Keratinocyte (primary cell): ENCODE measurements around the gene RPRD1B. TPM values are rescaled to one million over a fixed set of nuclear protein-coding genes. Genes with fewer than 3 reads are reported as not detected.

Source experiments
- DNase-seq: peaks from one replicate; pipeline ENCODE4 v3.0.0-alpha.2; 2011; ENCODE audit warnings: low read depth, missing footprints, low spot score
- FAIRE-seq: peaks from 2 replicates; lab custom pipeline; 2011; peaks lifted over from hg19 to GRCh38; lab: Jason Lieb, UNC
- H2AFZ ChIP-seq: 2 replicates; pipeline ENCODE4 v1.6.0; 2012; ENCODE audit warnings: low read length, control low read depth, inconsistent platforms; ENCODE audit not compliant: control insufficient read depth
- H3K27ac ChIP-seq: 2 replicates; pipeline ENCODE4 v1.5.1; 2011; ENCODE audit warnings: low read length; ENCODE audit not compliant: control insufficient read depth, insufficient read depth
- H3K27me3 ChIP-seq: 3 replicates; pipeline ENCODE4 v1.6.0; 2011; ENCODE audit warnings: low read length; ENCODE audit not compliant: control insufficient read depth, insufficient read depth; ENCODE audit errors: extremely low read depth
- H3K36me3 ChIP-seq, 2 experiments: 2 replicates in 1 of 2; 3 replicates in 1 of 2; pipeline ENCODE4 v1.5.1; 2011; ENCODE audit warnings: low read length in 2 of 2, mild to moderate bottlenecking in 1 of 2; ENCODE audit not compliant: control insufficient read depth in 2 of 2, insufficient read depth in 2 of 2; ENCODE audit errors: extremely low read depth in 1 of 2
- H3K4me1 ChIP-seq: 3 replicates; pipeline ENCODE4 v1.5.1; 2011; ENCODE audit warnings: low read length; ENCODE audit not compliant: control insufficient read depth, insufficient read depth; ENCODE audit errors: extremely low read depth
- H3K4me2 ChIP-seq: 3 replicates; pipeline ENCODE4 v1.6.0; 2011; ENCODE audit warnings: low read depth, low read length; ENCODE audit not compliant: control insufficient read depth, insufficient read depth; ENCODE audit errors: extremely low read depth
- H3K4me3 ChIP-seq, 3 experiments: fragments of 200-600 bp in 1 of 3; sonication (generic) in 1 of 3; 2 replicates in 2 of 3; 3 replicates in 1 of 3; pipeline ENCODE4 v1.5.1; 2011 to 2016; ENCODE audit warnings: low read length in 3 of 3, mild to moderate bottlenecking in 3 of 3, control low read depth in 2 of 3, inconsistent platforms in 1 of 3, low read depth in 1 of 3, mixed read lengths in 1 of 3, mixed run types in 1 of 3, moderate library complexity in 1 of 3; ENCODE audit not compliant: control insufficient read depth in 2 of 3, insufficient read depth in 2 of 3; ENCODE audit errors: extremely low read depth in 1 of 3
- H3K79me2 ChIP-seq: 2 replicates; pipeline ENCODE4 v1.6.0; 2012; ENCODE audit warnings: low read length; ENCODE audit not compliant: control insufficient read depth, insufficient read depth
- H3K9ac ChIP-seq: 3 replicates; pipeline ENCODE4 v1.6.0; 2011; ENCODE audit warnings: low read length; ENCODE audit not compliant: control insufficient read depth, insufficient read depth; ENCODE audit errors: extremely low read depth
- H3K9me1 ChIP-seq: 3 replicates; pipeline ENCODE4 v1.6.0; 2011; ENCODE audit warnings: low read length; ENCODE audit not compliant: control insufficient read depth, insufficient read depth; ENCODE audit errors: extremely low read depth
- H3K9me3 ChIP-seq: 2 replicates; pipeline ENCODE4 v1.5.1; 2012; ENCODE audit warnings: low read depth, low read length; ENCODE audit not compliant: control insufficient read depth
- H4K20me1 ChIP-seq: 3 replicates; pipeline ENCODE4 v1.6.0; 2011; ENCODE audit warnings: low read length; ENCODE audit not compliant: control insufficient read depth, insufficient read depth; ENCODE audit errors: extremely low read depth
- EZH2 ChIP-seq: IDR thresholded peaks from one replicate; pipeline ENCODE4 v1.6.1; 2012; ENCODE audit warnings: inconsistent platforms, mild to moderate bottlenecking, low read length, moderate library complexity
- dilution Hi-C: fragments of 300-500 bp; cut with MboI; formaldehyde crosslinking; loops from one replicate; pipeline ENCODE4 v1.7.0; 2020; ENCODE audit warnings: low sequenced_read_pairs; ENCODE audit not compliant: extremely low pct_ligation_motif_present
- polyA plus RNA-seq, 5 experiments: library from polyadenylated mRNA; depleted of rRNA in 3 of 5; stranded (reverse) in 3 of 5; stranded (forward) in 1 of 5; unstranded in 1 of 5; fragments of >200 nt; gene quantifications; 1 replicate in 1 of 5; 2 replicates in 3 of 5; 3 replicates in 1 of 5; pipeline versions ENCODE4 v1.2.1 to v1.2.3, GENCODE V29; 2011 to 2012; ENCODE audit warnings: missing spikeins in 2 of 5, low read depth in 1 of 5, low replicate concordance in 1 of 5
- TF ChIP-seq, protein P1 (sequence below), 3 experiments: IDR thresholded peaks in 1 of 3; conservative IDR thresholded peaks in 1 of 3; optimal IDR thresholded peaks in 1 of 3; 2 replicates in 2 of 3; 3 replicates in 1 of 3; pipeline versions ENCODE3 to v1.5.1; 2011; ENCODE audit warnings: low read length in 3 of 3, mild to moderate bottlenecking in 3 of 3, moderate library complexity in 2 of 3, control low read depth in 1 of 3, inconsistent platforms in 1 of 3; ENCODE audit not compliant: insufficient read depth in 2 of 3; ENCODE audit errors: extremely low read depth in 1 of 3

Gene RPRD1B
- polyA plus RNA-seq, 1 donor (not counting 4 experiments of a cell fraction or from before 2014, with no cell fraction given): 19.9 TPM

DNA sequence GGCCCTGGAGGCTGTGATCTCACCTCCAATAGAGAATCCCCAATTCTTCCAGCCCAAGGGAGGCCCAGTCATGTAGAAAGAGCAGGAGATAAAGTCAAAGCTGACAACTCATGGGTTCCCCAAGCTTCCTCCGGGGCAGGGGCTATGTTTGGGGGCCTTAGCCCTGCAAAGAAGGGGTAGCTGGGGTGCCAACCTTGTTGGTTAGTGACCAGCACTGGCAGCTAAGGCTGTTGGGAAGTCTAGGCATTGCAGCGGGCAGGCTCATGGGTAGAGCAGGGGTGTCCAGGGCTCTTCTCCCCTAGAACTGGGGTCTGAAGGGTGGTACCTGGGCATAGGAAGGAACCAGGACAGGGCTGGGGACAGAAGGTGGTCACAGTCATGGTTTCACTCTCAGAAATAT is 95.1 kb downstream of the RPRD1B start:
- dilution Hi-C loops: no loop called here
- TF ChIP-seq, protein P1, sequence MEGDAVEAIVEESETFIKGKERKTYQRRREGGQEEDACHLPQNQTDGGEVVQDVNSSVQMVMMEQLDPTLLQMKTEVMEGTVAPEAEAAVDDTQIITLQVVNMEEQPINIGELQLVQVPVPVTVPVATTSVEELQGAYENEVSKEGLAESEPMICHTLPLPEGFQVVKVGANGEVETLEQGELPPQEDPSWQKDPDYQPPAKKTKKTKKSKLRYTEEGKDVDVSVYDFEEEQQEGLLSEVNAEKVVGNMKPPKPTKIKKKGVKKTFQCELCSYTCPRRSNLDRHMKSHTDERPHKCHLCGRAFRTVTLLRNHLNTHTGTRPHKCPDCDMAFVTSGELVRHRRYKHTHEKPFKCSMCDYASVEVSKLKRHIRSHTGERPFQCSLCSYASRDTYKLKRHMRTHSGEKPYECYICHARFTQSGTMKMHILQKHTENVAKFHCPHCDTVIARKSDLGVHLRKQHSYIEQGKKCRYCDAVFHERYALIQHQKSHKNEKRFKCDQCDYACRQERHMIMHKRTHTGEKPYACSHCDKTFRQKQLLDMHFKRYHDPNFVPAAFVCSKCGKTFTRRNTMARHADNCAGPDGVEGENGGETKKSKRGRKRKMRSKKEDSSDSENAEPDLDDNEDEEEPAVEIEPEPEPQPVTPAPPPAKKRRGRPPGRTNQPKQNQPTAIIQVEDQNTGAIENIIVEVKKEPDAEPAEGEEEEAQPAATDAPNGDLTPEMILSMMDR (optimal IDR thresholded peaks at IDR 0.05 in 1 of 3, IDR thresholded peaks at IDR 0.05 in 1 of 3, conservative IDR thresholded peaks at IDR 0.05 in 1 of 3; ENCODE audit: extremely low read depth in 1 of 3, insufficient read depth in 2 of 3, low read length in 3 of 3): no peak
- TF ChIP-seq EZH2: no peak
- no peaks in the 10 kb centered on the region for H3K79me2 ChIP-seq
- H3K9me1 ChIP-seq: no peaks in the 10 kb centered on the region
- peaks cover 14% of the 10 kb centered on the region for H3K4me1 ChIP-seq
- H3K27ac ChIP-seq: no peak overlapping the region
- no peak overlapping the region for H3K4me3 ChIP-seq
- no peaks in the 10 kb centered on the region for H3K27me3 ChIP-seq
- H3K9ac ChIP-seq: no peak overlapping the region
- no peaks in the 10 kb centered on the region for H4K20me1 ChIP-seq
- no peak for DNase-seq
- FAIRE-seq: no peak
- peaks cover 0 to 2% of the 10 kb centered on the region in 2 experiments for H3K36me3 ChIP-seq
- no peaks in the 10 kb centered on the region for H3K9me3 ChIP-seq
- H3K4me2 ChIP-seq: no peak overlapping the region
- H2AFZ ChIP-seq: no peak overlapping the region

DNA sequence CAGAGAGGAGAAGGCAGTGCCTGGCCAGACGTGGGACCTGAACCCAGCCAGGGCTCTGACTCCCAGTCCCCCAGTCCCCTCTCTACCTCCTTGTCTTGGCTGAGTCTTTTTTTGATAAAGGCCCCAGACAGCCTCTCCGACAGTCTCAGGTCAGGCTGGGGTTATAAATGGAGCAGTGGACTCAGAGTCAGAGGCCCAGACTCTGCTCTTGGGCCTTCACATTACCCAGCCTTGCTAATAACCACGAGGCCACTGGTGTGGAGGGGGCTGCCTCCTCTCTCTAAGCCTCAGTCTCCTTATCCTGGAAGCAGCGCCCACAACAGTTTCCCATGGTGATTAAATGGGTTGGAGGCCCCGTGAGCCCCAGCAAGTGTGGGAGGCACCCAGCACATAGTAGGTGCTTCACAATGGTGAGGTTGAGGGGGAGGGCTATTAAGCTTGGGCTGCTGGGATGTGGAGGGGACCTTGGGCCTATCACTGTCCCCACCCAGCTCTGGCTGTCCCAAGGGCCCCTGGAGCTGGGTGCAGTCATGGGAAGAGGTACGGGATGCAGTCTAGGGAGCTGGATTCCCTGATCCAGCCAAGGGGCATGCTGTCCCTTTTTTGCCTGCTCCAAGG is 95.8 kb downstream of the RPRD1B start:
- no peaks in the 10 kb centered on the region for H3K27me3 ChIP-seq

More for the DNA sequence above, 95.8 kb downstream of the RPRD1B start:
- DNase-seq (no peak), FAIRE-seq (no peak)
- Histone ChIP-seq H3K27ac (no peak overlapping the region), H3K36me3 (peaks cover 0 to 2% of the 10 kb centered on the region in 2 experiments), H4K20me1 (no peaks in the 10 kb centered on the region), H3K4me2 (no peak overlapping the region), H3K4me1 (peaks cover 14% of the 10 kb centered on the region), H3K9ac (no peak overlapping the region), H3K79me2 (no peaks in the 10 kb centered on the region), H3K4me3 (no peak overlapping the region), H2AFZ (no peak overlapping the region), H3K9me1 (no peaks in the 10 kb centered on the region), H3K9me3 (no peaks in the 10 kb centered on the region)
- dilution Hi-C loops: no loop called here
- TF ChIP-seq, protein P1 (optimal IDR thresholded peaks at IDR 0.05 in 1 of 3, IDR thresholded peaks at IDR 0.05 in 1 of 3, conservative IDR thresholded peaks at IDR 0.05 in 1 of 3; ENCODE audit: extremely low read depth in 1 of 3, insufficient read depth in 2 of 3, low read length in 3 of 3): no peak
- no peak for TF ChIP-seq EZH2
